ENCODE results near the gene LPAR3.
A peak's percentile ranks its signal among the peaks of the same experiment; 100 is the strongest.

Gene LPAR3

GRCh38 chr1:84773195-84773594, 119.8 kb downstream of the LPAR3 start:
- no peak for DNase-seq

GRCh38 chr1:84772428-84772943, 120.5 kb downstream of the LPAR3 start:
- peak; percentile 90 for DNase-seq

GRCh38 chr1:84771895-84772294, 121.1 kb downstream of the LPAR3 start:
- DNase-seq: no peak

GRCh38 chr1:84770481-84770880, 122.5 kb downstream of the LPAR3 start:
- no peak for DNase-seq

- no peak for DNase-seq
Measured at GRCh38 chr1:84769636-84770035, 123.4 kb downstream of the LPAR3 start.

- DNase-seq: no peak
Measured at GRCh38 chr1:84768634-84769033, 124.4 kb downstream of the LPAR3 start.

GRCh38 chr1:84763912-84764680, 128.9 kb downstream of the LPAR3 start:
- DNase-seq: peak; percentile 95

GRCh38 chr1:84762664-84763063, 130.3 kb downstream of the LPAR3 start:
- no peak for DNase-seq
